GM04503 (cell line): ENCODE results near the gene MTF2.
"Not testable (repeated sequence)": the region's sequence is repeated elsewhere in the genome, so short reads cannot be mapped to it uniquely, and the experiment has no call there.

ENCODE experiments used
- DNase-seq: peaks from one replicate; pipeline ENCODE4 v3.0.0-alpha.2; 2012; ENCODE audit warnings: low read depth

Gene MTF2

GRCh38 chr1:93078986-93079654 lies at the start of gene MTF2:
Gene MTF2, plus strand, starts transcription at chr1:93079283. Its CDS starts 244 bp downstream, at chr1:93079527.
- peak; percentile 76 for DNase-seq

GRCh38 chr1:93029317-93029716 lies 49.8 kb upstream of the MTF2 start:
- no peak for DNase-seq

GRCh38 chr1:93030191-93030590 lies 48.9 kb upstream of the MTF2 start:
- not testable (repeated sequence) for DNase-seq

GRCh38 chr1:93031711-93032110 lies 47.4 kb upstream of the MTF2 start:
- DNase-seq = no peak

GRCh38 chr1:93033029-93033428 lies 46.1 kb upstream of the MTF2 start:
- no peak for DNase-seq

GRCh38 chr1:93033785-93034184 lies 45.3 kb upstream of the MTF2 start:
- DNase-seq = no peak

- DNase-seq = no peak
These were observed 44.7 kb upstream of the MTF2 start for GRCh38 chr1:93034397-93034796.

- no peak for DNase-seq
These were observed 42.4 kb upstream of the MTF2 start for GRCh38 chr1:93036672-93037071.

- no peak for DNase-seq
These were observed 36.7 kb upstream of the MTF2 start for GRCh38 chr1:93042187-93043056.

GRCh38 chr1:93043057-93043557 lies 36.0 kb upstream of the MTF2 start:
- DNase-seq = no peak

GRCh38 chr1:93047618-93048017 lies 31.5 kb upstream of the MTF2 start:
- no peak for DNase-seq

GRCh38 chr1:93051961-93052360 lies 27.1 kb upstream of the MTF2 start:
- no peak for DNase-seq

- no peak for DNase-seq
These were observed 22.9 kb upstream of the MTF2 start for GRCh38 chr1:93056214-93056613.

GRCh38 chr1:93056649-93057048 lies 22.4 kb upstream of the MTF2 start:
- DNase-seq = no peak

- no peak for DNase-seq
These were observed 16.9 kb upstream of the MTF2 start for GRCh38 chr1:93061895-93062792.

GRCh38 chr1:93076268-93076667 lies 2.8 kb upstream of the MTF2 start:
- DNase-seq = no peak

GRCh38 chr1:93078203-93078602 lies 880 bp upstream of the MTF2 start:
- DNase-seq = no peak

GRCh38 chr1:93078638-93078985 lies 471 bp upstream of the MTF2 start:
- no peak for DNase-seq

- no peak for DNase-seq
These were observed 630 bp downstream of the MTF2 start for GRCh38 chr1:93079685-93080141.

- peak; percentile 33 for DNase-seq
These were observed 1.2 kb downstream of the MTF2 start for GRCh38 chr1:93080179-93080823.

- DNase-seq = peak; percentile 73
These were observed 2.6 kb downstream of the MTF2 start for GRCh38 chr1:93081716-93082115.

GRCh38 chr1:93082313-93082712 lies 3.2 kb downstream of the MTF2 start:
- no peak for DNase-seq
